GM13977 (cell line): Measurements from ENCODE around the gene CENPM.

Experiments
- DNase-seq: peaks from one replicate; pipeline ENCODE4 v3.0.0; 2012; ENCODE audit warnings: low spot score
- in situ Hi-C: fragments of 300-500 bp; cut with MboI; formaldehyde crosslinking; loops from one replicate; pipeline ENCODE4 v1.12.0; 2022; ENCODE audit warnings: low sequenced_read_pairs, low pct_unique_long_range_greater_than_20kb, mixed read lengths, inconsistent platforms; ENCODE audit not compliant: unreplicated experiment
- TF ChIP-seq, protein P1 (sequence below): IDR thresholded peaks from 2 replicates; pipeline ENCODE4 v1.5.1; 2012; ENCODE audit warnings: mild to moderate bottlenecking, control low read depth; ENCODE audit not compliant: insufficient read depth; ENCODE audit errors: extremely low read depth, missing control alignments

The CENPM gene

DNA sequence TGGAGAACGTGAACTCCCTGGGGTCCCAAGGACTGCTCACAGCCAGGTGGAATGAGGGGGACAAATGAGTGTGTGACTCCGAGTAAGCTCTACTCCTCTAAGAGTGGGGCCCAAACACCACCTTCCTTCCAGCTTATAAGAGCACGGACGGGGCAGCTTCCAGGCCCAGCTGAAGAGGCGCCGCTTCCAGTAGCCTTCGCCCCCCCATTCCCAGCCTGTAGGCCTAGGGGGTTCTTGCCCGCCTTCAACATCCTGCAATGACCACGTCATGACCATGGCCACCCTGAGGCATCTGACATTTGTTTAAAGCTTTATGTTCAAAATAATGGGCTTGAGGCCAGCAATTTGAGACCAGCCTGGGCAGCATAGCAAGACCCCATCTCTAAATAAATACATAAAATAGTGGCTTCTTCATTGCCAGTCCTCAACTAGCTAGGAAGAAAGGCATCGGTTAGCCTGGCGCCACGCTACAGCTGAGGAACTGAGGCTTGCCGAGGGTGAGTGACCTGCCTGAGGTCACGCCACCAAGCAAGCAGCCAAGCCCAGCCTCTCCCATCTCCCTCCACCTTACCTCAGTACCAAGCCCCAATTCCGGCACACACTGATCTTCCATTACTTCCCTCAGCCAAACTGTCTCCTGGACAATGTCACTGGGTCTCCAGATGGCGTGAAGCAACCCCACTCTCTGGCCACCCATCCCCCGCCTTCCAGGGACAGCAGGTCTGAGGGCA lies 12.5 kb downstream of the CENPM start:
- TF ChIP-seq, protein P1, sequence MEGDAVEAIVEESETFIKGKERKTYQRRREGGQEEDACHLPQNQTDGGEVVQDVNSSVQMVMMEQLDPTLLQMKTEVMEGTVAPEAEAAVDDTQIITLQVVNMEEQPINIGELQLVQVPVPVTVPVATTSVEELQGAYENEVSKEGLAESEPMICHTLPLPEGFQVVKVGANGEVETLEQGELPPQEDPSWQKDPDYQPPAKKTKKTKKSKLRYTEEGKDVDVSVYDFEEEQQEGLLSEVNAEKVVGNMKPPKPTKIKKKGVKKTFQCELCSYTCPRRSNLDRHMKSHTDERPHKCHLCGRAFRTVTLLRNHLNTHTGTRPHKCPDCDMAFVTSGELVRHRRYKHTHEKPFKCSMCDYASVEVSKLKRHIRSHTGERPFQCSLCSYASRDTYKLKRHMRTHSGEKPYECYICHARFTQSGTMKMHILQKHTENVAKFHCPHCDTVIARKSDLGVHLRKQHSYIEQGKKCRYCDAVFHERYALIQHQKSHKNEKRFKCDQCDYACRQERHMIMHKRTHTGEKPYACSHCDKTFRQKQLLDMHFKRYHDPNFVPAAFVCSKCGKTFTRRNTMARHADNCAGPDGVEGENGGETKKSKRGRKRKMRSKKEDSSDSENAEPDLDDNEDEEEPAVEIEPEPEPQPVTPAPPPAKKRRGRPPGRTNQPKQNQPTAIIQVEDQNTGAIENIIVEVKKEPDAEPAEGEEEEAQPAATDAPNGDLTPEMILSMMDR, result no peak
- in situ Hi-C loops, result no loop called here
- no peak for DNase-seq

DNA sequence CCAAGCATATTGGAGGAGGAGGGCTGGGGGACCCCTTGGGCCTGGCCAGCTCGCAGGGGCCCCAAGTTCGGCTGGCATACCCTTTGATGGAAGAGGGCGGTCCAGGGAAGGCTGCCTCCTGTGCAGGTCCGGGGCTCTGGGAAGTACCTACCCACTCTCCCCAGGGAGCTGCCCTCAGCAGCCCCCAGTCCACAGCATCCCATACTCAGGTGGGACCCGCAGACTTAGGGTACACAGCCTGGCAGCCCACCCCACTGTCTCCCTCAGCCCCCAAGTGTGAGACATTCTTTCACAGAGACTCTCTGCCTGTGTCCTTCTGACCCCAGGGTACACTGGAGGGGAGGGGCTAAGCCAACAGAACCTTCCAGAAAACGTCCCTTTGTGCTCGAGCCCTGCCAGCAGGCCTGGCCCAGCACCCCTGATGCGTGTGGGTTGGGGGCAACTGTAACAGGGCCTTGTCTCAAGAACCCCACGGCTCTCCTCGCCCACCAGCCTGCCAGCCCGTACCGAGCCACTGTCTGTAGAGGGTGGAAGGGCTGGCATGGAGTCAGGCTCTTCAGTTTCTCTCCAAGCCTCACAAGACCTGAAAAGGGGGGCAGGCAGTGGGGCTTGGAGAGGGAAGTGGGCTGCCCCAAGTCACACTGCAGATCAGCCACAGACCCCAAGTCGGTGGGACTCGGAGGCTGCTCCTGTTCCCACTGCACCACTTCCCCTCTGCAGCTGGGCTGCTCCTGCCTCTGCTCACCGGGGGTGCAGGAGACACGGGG lies 13.4 kb downstream of the CENPM start:
- DNase-seq, result no peak
- in situ Hi-C loops, result no loop called here
- TF ChIP-seq, protein P1, result no peak

DNA sequence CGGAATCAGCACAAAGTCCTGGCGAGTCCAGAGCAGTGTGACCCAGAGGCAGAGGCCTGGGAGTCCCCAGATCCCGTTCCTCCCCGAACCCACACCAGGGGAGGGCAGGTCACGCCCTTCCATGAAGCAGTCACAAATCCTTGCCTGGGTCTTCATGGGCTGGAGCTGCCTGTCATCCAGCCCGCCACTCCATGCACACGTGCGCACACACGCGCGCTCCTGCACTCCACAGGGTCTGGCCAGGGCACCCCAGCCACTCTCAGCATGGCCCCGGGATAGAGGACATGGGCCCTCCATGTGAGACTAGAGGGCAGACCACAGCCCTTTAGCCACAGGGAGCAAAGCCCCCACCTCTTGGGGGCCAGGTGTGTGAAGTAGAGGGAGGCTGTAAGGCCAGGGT lies 14.6 kb downstream of the CENPM start:
- in situ Hi-C loops, result no loop called here
- DNase-seq, result no peak
- TF ChIP-seq, protein P1, result no peak

DNA sequence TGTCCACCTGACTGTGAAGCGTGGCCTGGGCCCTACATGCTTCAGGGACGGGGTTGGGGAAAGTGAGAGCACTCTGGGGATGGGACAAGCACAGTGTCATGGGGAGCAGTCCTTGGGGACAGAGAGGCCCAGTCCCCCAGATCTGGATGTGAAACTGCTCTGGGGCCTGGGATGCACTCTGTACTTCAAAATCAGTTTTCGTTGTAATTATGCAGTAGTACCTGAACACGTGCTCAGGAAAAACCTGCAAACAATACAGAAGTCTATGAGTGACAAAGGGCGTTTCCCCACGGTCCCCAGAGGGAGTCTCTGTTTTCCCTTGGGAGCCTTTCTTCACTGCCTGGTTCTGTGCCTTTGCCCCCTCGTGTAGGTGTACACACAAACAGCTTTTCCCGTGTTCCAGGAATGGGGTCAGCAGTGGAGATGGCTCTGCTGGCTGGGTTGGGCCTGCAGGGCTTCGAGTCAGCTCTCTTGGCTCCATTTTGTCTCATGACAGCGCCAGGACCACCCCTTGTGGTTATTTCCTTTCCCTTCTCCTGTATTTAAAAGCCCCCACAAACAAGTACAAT lies 15.2 kb downstream of the CENPM start:
- no peak for DNase-seq
- in situ Hi-C loops, result no loop called here

DNA sequence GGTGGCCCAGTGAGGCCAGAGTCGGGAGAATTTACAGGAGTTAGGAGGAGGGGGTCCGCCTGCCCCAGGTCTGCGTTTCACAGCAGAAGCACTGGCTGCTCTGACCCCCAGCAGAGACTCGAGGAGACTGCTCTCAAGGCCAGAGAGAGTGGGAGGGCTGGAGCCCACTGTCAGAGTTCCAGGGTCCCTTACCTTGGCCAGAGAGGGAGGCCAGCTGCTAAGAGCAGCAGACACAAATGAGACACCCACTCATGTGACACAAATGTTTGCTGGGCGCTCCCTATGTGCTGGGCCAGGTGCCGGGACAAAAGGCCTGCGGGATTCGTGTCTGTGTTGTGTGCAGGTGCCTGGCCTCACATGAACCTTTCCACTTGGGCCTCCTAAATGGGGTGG lies 17.5 kb downstream of the CENPM start:
- in situ Hi-C loops, result no loop called here

More for the DNA sequence above, 15.2 kb downstream of the CENPM start:
- TF ChIP-seq, protein P1, result no peak

DNA sequence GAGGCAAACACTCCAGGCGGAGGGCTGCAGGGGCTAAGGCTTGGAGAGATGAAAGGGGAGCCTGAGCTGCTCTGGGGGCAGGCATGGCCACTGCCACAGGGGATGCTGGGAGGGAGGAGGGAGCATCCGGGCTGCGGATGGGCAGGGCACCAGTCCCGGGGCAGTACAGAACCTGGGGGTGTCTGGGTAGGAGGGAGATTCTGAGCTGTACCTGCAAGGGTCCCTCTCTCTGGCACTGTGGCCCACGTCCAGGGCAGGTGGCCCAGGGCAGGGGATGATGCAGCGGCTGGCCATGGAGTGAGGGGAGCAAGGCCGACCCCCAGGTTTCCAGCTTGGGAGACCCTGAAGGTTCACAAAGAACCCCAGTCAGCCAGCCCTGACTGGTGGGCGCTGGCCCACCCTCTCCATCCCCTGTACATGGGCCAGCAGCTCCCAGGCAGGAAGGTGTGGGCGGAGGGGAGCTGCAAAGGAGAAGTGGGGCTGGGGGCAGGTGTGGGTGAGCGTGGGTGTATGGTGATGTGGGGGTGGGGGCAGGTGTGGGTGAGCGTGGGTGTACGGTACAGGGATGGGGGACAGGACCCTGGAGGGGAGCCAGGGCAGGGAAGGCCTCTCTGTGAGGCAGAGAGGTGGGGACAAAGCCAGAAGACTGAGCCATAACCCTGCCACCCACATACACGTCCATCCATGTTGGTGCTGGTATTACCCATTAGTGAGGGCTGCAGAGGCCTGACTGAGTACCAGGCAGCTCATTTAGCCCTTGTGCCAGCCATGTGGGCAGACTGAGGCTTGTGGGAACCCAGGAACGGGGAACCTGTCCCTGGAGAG lies 18.1 kb downstream of the CENPM start:
- in situ Hi-C loops, result no loop called here
- TF ChIP-seq, protein P1, result no peak
- no peak for DNase-seq

More for the DNA sequence above, 17.5 kb downstream of the CENPM start:
- TF ChIP-seq, protein P1, result no peak
- no peak for DNase-seq
